Stimulated activated CD4-positive, alpha-beta T cell treated with anti-CD3 and anti-CD28 coated beads, Interleukin-12 subunit alpha, Interleukin-12 subunit beta, amount 100 ng/mL, for 24 hours (primary cell): ENCODE results near the gene ACAA2.

Source experiments
- DNase-seq, 2 experiments: peaks; one replicate each; pipeline ENCODE4 v3.0.0-alpha.2; 2020; ENCODE audit warnings: low read depth in 2 of 2

Gene ACAA2

GRCh38 chr18:49743117-49743567, 70.2 kb downstream of the ACAA2 start:
- DNase-seq = no peak

DNA sequence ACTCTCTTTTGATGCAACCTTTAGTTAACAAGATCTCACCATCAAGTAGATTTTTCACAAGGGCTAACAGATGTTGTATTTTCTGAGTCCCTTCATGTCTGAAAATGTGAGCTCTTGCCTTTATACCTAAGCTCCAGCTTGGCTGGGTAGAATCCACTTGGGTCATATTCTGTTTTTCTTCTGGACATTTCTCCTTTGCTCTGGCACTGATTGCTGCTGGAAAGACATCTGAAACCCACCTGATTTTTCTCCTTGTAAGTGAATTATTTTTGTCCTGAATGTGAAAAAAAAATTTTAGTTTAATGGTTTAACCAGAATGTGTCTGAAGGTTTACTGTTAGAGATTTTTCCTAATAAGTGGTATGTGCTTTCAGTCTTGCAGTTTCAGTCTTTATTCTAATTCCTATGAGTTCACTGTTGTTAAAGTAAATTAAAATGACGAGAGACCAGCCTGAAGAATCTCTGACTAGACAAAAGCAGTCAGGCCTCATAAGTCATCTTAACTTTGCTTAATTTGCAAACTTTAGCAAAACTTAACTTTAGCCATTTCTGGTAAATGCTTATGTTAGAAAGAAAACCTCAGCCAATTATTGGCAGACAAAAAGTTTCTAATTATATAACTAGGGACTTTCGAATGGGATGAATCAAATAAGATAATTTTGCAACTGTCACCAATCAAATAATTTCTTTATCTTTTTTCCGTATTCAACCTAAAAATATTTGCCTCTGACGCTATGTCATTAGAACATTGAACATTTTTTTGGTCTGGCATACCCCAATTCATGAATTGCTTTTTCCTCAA, 70.8 kb downstream of the ACAA2 start:
- DNase-seq = no peak

DNA sequence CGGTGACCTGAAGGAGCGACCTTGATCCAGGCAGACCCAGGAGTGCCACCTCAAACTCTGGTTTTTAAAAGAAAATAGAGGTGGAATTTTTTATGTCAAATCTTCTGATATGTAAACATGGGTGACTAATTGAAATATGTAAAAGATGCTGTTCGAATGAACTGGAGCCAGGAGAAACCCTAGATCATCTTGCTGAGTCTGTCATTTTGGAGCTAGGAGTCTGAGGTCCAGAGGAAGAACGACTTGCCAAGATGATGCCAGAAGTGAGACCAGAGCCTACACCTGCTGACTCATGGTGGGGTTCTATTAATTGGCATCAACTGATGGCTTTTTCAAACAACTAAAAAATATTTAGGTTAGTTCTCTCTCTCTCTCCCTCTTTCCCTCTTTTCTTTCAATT, 74.1 kb downstream of the ACAA2 start:
- DNase-seq = no peak

DNA sequence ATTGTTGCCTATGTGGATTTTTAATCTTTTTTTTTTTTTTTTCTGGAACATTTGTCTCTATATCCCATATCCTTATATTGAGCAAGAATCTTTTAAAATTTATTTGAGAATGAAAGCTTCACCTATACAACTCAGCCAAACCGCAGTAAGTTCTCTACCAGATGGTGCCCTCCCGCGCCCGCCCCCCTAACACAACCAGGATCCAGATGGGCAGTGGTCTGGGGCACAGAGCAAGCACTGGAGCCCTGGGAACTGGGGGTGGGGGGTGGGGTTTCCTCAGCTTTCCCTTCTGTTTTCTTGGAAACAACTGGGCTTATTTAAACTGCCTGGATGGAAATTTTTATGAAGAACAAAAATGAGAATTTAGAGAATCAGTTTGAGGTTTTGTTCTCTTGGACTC, 74.6 kb downstream of the ACAA2 start:
- DNase-seq = no peak

DNA sequence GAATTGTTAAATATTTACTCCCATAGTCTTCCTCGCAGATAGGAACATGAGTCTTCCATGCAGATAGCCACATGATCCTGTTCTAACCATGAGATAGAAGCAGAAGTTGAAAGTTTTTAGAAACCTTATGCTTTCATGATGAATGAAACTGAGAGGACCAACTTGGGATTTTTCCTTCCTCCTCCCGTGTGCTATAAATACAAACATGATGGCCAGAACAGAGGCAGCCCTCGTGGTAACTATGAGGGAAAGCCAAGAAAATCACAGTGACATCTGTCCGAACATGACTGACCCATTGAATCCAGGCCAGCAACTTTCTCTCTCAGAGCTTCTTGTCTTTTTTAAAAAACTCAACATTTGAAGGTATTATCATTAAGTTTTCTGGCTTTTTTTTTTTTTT, 78.5 kb downstream of the ACAA2 start:
- DNase-seq = no peak

DNA sequence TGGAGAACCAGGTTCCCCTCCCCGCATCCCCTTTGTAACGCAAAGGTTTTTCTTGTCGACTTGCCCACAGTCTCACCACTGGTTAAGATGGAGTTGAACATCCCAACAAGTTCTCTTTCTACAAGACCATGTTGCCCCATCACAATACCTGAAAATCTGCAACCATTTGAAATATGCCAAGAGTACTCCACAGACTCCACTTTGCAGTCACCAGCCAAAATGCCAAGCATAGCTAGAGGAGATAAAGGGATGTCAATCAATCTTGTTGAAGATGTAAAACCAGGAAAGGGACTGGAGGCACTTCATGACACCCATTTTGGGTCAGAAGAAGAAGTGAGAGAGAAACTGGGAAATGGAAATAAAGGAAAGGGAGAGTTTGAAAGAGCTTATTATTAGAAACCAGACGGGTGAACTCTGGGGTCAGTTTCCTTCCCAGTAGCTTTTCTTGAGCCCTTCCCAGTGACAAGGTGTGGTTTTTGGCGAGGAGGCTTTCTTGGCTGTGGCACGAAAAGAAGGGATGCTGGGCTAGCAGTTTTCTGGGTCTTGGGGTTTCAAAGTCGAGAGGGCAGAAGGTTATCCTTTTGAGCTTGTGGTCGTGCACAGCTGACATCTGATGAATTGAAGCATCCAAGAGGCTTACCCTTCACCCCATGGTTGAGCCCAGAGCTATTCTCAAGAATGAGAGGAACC, 79.3 kb downstream of the ACAA2 start:
- DNase-seq = no peak

DNA sequence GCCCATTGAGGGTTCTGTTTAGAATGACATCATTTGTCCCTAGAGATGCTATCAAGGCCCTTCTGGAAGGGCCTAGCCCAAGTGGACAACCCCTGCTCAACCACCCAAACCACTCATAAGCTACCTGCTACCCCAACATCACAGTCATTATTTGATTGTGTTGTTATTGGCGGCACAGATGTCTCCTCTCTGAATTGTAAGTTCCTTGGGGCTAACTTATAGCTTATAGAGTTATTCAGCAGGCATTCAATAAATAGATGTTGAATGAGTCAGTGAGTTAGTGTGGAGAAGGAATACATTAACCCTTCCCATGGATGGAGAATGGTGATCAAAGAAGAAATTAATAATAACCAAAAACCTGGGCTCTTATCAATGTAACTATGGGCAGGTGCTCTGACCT, 80.0 kb downstream of the ACAA2 start:
- DNase-seq = no peak
